ENCODE measurements around the gene ELMOD2.

Gene ELMOD2, protein sequence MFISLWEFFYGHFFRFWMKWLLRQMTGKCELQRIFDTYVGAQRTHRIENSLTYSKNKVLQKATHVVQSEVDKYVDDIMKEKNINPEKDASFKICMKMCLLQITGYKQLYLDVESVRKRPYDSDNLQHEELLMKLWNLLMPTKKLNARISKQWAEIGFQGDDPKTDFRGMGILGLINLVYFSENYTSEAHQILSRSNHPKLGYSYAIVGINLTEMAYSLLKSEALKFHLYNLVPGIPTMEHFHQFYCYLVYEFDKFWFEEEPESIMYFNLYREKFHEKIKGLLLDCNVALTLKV

DNA sequence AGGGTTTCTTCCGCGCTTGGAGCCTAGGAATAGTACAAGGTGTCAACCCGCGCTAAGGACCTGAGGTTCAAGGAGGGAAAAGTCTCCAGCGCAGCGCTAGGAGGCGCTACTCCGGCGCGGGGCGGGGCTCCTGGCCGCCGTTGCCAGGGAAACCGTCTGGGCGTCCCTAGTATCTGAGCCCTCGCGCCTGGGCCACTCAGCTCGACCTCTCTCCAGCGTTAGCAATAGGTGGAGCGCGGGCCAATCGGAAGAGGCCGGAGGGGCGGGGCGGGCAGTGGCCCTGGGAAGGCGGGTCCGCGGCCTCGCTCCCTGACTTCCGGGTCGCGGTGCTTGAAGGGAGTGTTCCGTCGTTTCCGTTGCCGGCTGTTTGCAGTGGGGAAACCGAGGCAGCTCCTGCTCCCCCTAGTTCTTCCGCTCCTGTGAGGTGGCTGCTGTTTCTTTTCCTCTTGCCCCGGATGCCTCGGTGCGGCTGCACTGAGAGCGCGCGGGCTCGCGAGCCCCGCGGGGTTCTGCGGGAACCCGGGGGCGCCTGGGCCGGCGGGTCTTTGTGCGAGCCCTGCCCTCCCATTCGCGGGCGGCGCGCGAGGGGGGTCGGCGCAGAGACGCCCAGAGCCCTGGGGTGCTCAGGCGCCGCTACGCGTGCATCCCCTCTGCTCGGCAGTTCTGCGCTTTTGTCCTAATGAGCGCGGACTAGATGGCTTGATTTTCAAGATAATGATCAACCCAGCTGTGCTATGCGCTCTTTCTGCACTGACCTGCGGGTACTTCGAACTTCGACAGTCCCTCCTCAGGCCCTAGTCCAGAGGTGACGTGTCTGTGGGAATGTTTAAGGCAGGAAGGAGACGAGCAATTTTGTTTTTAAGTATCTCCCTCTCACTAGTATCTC, at the start of gene ELMOD2:
TSS of gene ELMOD2 (plus strand) at position 312 of the 886 bp plus-strand sequence. CDS start 1,261 bp downstream, outside the sequence.
- ATAC-seq (ENCODE audit: insufficient read depth, low read depth) = peak; percentile 99

DNA sequence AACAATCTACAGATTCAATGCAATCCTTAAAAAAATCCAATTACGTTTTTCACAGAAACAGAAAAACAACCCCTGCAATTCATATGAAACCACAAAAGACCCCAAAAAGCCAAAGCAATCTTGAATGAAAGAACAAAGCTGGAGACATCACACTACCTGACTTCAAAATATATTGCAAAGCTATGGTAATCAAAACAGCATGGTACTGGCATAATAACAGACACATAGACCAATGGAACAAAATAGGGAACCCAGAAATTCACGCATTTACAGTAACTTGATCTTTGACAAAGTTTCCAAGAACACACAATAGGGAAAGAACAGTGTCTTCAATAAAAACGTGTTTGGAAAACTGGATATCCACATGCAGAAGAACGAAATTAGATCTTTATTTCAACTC, 40.5 kb upstream of the ELMOD2 start:
- Histone ChIP-seq H3K27ac (ENCODE audit: low read length) (no peak overlapping the region), H3K9me3 (ENCODE audit: insufficient read depth, low read length, severe bottlenecking) (no peaks in the 10 kb centered on the region), H3K36me3 (ENCODE audit: insufficient read depth, low read length) (no peaks in the 10 kb centered on the region), H4K20me1 (ENCODE audit: insufficient read depth, low read length) (no peaks in the 10 kb centered on the region), H3K9ac (ENCODE audit: low read depth, low read length) (no peak overlapping the region), H2AFZ (ENCODE audit: low read depth, low read length) (no peak overlapping the region), H3K4me2 (ENCODE audit: insufficient read depth, low read length) (no peak overlapping the region), H3K27me3 (ENCODE audit: insufficient read depth, low read length, poor library complexity) (peaks cover 5% of the 10 kb centered on the region), H3K4me3 (ENCODE audit: low read depth in 1 of 2, low read length in 2 of 2) (no peak overlapping the region), H3K79me2 (ENCODE audit: insufficient read depth, low read length) (no peaks in the 10 kb centered on the region), H3K4me1 (ENCODE audit: insufficient read depth, low read length) (no peaks in the 10 kb centered on the region)
- ATAC-seq (ENCODE audit: insufficient read depth, low read depth) = no peak
- TF ChIP-seq, protein P1, sequence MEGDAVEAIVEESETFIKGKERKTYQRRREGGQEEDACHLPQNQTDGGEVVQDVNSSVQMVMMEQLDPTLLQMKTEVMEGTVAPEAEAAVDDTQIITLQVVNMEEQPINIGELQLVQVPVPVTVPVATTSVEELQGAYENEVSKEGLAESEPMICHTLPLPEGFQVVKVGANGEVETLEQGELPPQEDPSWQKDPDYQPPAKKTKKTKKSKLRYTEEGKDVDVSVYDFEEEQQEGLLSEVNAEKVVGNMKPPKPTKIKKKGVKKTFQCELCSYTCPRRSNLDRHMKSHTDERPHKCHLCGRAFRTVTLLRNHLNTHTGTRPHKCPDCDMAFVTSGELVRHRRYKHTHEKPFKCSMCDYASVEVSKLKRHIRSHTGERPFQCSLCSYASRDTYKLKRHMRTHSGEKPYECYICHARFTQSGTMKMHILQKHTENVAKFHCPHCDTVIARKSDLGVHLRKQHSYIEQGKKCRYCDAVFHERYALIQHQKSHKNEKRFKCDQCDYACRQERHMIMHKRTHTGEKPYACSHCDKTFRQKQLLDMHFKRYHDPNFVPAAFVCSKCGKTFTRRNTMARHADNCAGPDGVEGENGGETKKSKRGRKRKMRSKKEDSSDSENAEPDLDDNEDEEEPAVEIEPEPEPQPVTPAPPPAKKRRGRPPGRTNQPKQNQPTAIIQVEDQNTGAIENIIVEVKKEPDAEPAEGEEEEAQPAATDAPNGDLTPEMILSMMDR (IDR thresholded peaks at IDR 0.05; ENCODE audit: borderline replicate concordance, extremely low read depth, low read length, poor library complexity, severe bottlenecking) = no peak
- TF ChIP-seq EZH2 (IDR thresholded peaks at IDR 0.05; ENCODE audit: borderline replicate concordance, low read depth, low read length, severe bottlenecking) = no peak
- DNase-seq = no peak

More for the DNA sequence above, at the start of gene ELMOD2:
- H3K27ac ChIP-seq (ENCODE audit: low read length) = peak within 1 kb of the TSS; percentile 85
- H3K79me2 ChIP-seq (ENCODE audit: insufficient read depth, low read length) = peaks cover 15% of the 10 kb centered on the region
- peak within 1 kb of the TSS; percentile 88 for H3K4me2 ChIP-seq (ENCODE audit: insufficient read depth, low read length)
- H3K9ac ChIP-seq (ENCODE audit: low read depth, low read length) = peak within 1 kb of the TSS; percentile 71
- H3K4me3 ChIP-seq (ENCODE audit: low read depth in 1 of 2, low read length in 2 of 2) = peak within 1 kb of the TSS; percentile 25 to 76
- peaks cover 11% of the 10 kb centered on the region; the same call in 1 of the 2 replicates for H3K36me3 ChIP-seq (ENCODE audit: insufficient read depth, low read length)
- TF ChIP-seq EZH2 (IDR thresholded peaks at IDR 0.05; ENCODE audit: borderline replicate concordance, low read depth, low read length, severe bottlenecking) = no peak
- TF ChIP-seq, protein P1 (IDR thresholded peaks at IDR 0.05; ENCODE audit: borderline replicate concordance, extremely low read depth, low read length, poor library complexity, severe bottlenecking) = peak; percentile 93
- H3K4me1 ChIP-seq (ENCODE audit: insufficient read depth, low read length) = peaks cover 23% of the 10 kb centered on the region
- no peaks in the 10 kb centered on the region for H3K27me3 ChIP-seq (ENCODE audit: insufficient read depth, low read length, poor library complexity)
- peak within 1 kb of the TSS; percentile 92 for H2AFZ ChIP-seq (ENCODE audit: low read depth, low read length)
- no peaks in the 10 kb centered on the region for H4K20me1 ChIP-seq (ENCODE audit: insufficient read depth, low read length)
- H3K9me3 ChIP-seq (ENCODE audit: insufficient read depth, low read length, severe bottlenecking) = no peaks in the 10 kb centered on the region
- peak; percentile 98 for DNase-seq

DNA sequence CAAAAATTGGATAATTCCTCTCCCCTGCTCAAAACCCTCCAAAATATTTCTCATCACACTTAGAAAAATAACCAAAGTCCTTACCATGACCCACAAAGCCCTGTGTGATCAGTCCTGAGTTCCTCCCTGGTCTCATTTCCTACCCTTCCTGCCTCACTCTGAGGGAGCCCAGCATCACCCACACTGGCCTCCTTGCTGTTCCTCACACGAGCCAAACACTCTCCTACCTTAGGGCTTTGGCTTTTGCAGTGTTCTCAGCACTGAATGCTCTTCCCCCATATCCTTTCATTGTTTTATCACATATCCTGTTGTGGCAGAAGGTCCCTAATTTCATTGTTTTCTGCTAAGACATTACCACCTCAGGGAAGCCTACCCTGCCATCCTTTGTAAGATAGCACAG, 38.0 kb upstream of the ELMOD2 start:
- no peak for DNase-seq
- Histone ChIP-seq H3K9ac (ENCODE audit: low read depth, low read length) (no peak overlapping the region), H3K27ac (ENCODE audit: low read length) (no peak overlapping the region), H3K9me3 (ENCODE audit: insufficient read depth, low read length, severe bottlenecking) (no peaks in the 10 kb centered on the region), H3K4me1 (ENCODE audit: insufficient read depth, low read length) (no peaks in the 10 kb centered on the region), H4K20me1 (ENCODE audit: insufficient read depth, low read length) (no peaks in the 10 kb centered on the region), H3K27me3 (ENCODE audit: insufficient read depth, low read length, poor library complexity) (peaks cover 8% of the 10 kb centered on the region), H3K36me3 (ENCODE audit: insufficient read depth, low read length) (no peaks in the 10 kb centered on the region), H3K79me2 (ENCODE audit: insufficient read depth, low read length) (no peaks in the 10 kb centered on the region), H3K4me2 (ENCODE audit: insufficient read depth, low read length) (no peak overlapping the region), H3K4me3 (ENCODE audit: low read depth in 1 of 2, low read length in 2 of 2) (no peak overlapping the region), H2AFZ (ENCODE audit: low read depth, low read length) (no peak overlapping the region)
- TF ChIP-seq, protein P1 (IDR thresholded peaks at IDR 0.05; ENCODE audit: borderline replicate concordance, extremely low read depth, low read length, poor library complexity, severe bottlenecking) = no peak
- TF ChIP-seq EZH2 (IDR thresholded peaks at IDR 0.05; ENCODE audit: borderline replicate concordance, low read depth, low read length, severe bottlenecking) = no peak
- ATAC-seq (ENCODE audit: insufficient read depth, low read depth) = no peak

Data from DND-41 (cell line).